Calu3 (cell line): Measurements from ENCODE around the gene TRPM4. TPM values are rescaled to one million over a fixed set of nuclear protein-coding genes. Genes with fewer than 3 reads are reported as not detected.

Experiments used
- BruUV-seq: library from RNA; stranded (reverse); fragments of 400-500 nt; replicated peaks from 2 replicates; lab custom pipeline; 2021; lab: Mats Ljungman, UMichigan
- CTCF ChIA-PET: fragments of 300-600 bp; sonication (Branson Sonifier 250); formaldehyde crosslinking; loops from one replicate; lab custom pipeline; 2022; ENCODE audit warnings: antibody characterized with exemption; lab: Charles Lee
- DNase-seq: peaks from one replicate; pipeline ENCODE4 v3.0.0; 2022
- H3K27ac Mint-ChIP-seq: one replicate; pipeline ENCODE4 v1.8.0; 2022; ENCODE audit warnings: mixed read lengths; ENCODE audit not compliant: unreplicated experiment
- H3K27me3 Mint-ChIP-seq: one replicate; pipeline ENCODE4 v1.8.0; 2022; ENCODE audit warnings: mixed read lengths; ENCODE audit not compliant: unreplicated experiment
- H3K36me3 Mint-ChIP-seq: one replicate; pipeline ENCODE4 v1.8.0; 2022; ENCODE audit warnings: mild to moderate bottlenecking, moderate library complexity, mixed read lengths; ENCODE audit not compliant: insufficient read depth, unreplicated experiment
- H3K4me1 Mint-ChIP-seq: one replicate; pipeline ENCODE4 v1.8.0; 2022; ENCODE audit warnings: mild to moderate bottlenecking, low read depth, mixed read lengths; ENCODE audit not compliant: unreplicated experiment
- H3K4me3 Mint-ChIP-seq: one replicate; pipeline ENCODE4 v1.8.0; 2022; ENCODE audit warnings: mild to moderate bottlenecking, low read depth, moderate library complexity, mixed read lengths; ENCODE audit not compliant: unreplicated experiment
- H3K9me3 Mint-ChIP-seq: one replicate; pipeline ENCODE4 v1.8.0; 2022; ENCODE audit warnings: low read depth, mixed read lengths; ENCODE audit not compliant: unreplicated experiment
- CTCF ChIP-seq: fragments of 200-600 bp; IDR thresholded peaks from one replicate; pipeline ENCODE4 v1.8.0; 2022; ENCODE audit warnings: antibody characterized with exemption; ENCODE audit not compliant: unreplicated experiment
- intact Hi-C: fragments of 100-400 bp; cut with micrococcal nuclease; formaldehyde crosslinking; loops from one replicate; pipeline ENCODE4 v1.10.0; 2022; ENCODE audit not compliant: unreplicated experiment
- total RNA-seq: library from RNA; stranded (reverse); gene quantifications from 2 replicates; pipeline ENCODE4 v1.2.3, GENCODE V29; 2022

The TRPM4 gene
- total RNA-seq, 1 experiment from 2014 or later: 70.0 TPM

GRCh38 chr19:49186108-49186507, 28.5 kb downstream of the TRPM4 start:
- DNase-seq: no peak
- BruUV-seq: no TSS peak
- H3K27me3 Mint-ChIP-seq: no peaks in the 10 kb centered on the region
- TF ChIP-seq CTCF: no peak
- peaks cover 41% of the 10 kb centered on the region for H3K36me3 Mint-ChIP-seq
- H3K27ac Mint-ChIP-seq: no peak overlapping the region
- CTCF ChIA-PET: interaction anchor here (0.5 kb wide), 1 partner anchor 60 kb away, joined by 3 read pairs; no protein-coding TSS in a partner anchor
- H3K4me1 Mint-ChIP-seq: no peaks in the 10 kb centered on the region
- peaks cover 3% of the 10 kb centered on the region for H3K9me3 Mint-ChIP-seq
- H3K4me3 Mint-ChIP-seq: no peak overlapping the region
- intact Hi-C loops: no loop called here

GRCh38 chr19:49188626-49189200, 31.1 kb downstream of the TRPM4 start:
- Mint-ChIP-seq H3K9me3 (no peaks in the 10 kb centered on the region), H3K4me1 (no peaks in the 10 kb centered on the region), H3K27me3 (no peaks in the 10 kb centered on the region), H3K36me3 (peaks cover 53% of the 10 kb centered on the region), H3K4me3 (no peak overlapping the region), H3K27ac (no peak overlapping the region)
- intact Hi-C loops: no loop called here
- DNase-seq: no peak
- CTCF ChIA-PET: no interaction called here
- no peak for TF ChIP-seq CTCF
- no TSS peak for BruUV-seq

- H3K4me1 Mint-ChIP-seq: no peaks in the 10 kb centered on the region
- H3K27ac Mint-ChIP-seq: no peak overlapping the region
- TF ChIP-seq CTCF: no peak
- H3K36me3 Mint-ChIP-seq: peaks cover 48% of the 10 kb centered on the region
- H3K27me3 Mint-ChIP-seq: no peaks in the 10 kb centered on the region
- H3K9me3 Mint-ChIP-seq: no peaks in the 10 kb centered on the region
- no peak overlapping the region for H3K4me3 Mint-ChIP-seq
- no TSS peak for BruUV-seq
- CTCF ChIA-PET: no interaction called here
- no peak for DNase-seq
- intact Hi-C loops: no loop called here
Observed at GRCh38 chr19:49189259-49189658, 31.7 kb downstream of the TRPM4 start.

- H3K27ac Mint-ChIP-seq: no peak overlapping the region
- H3K9me3 Mint-ChIP-seq: no peaks in the 10 kb centered on the region
- peaks cover 50% of the 10 kb centered on the region for H3K36me3 Mint-ChIP-seq
- intact Hi-C loops: no loop called here
- no peaks in the 10 kb centered on the region for H3K4me1 Mint-ChIP-seq
- H3K27me3 Mint-ChIP-seq: no peaks in the 10 kb centered on the region
- H3K4me3 Mint-ChIP-seq: no peak overlapping the region
- TF ChIP-seq CTCF: no peak
- no peak for DNase-seq
- BruUV-seq: no TSS peak
- CTCF ChIA-PET: no interaction called here
Observed at GRCh38 chr19:49190781-49191180, 33.2 kb downstream of the TRPM4 start.
